ENCODE data around the gene MYL10.

DNA sequence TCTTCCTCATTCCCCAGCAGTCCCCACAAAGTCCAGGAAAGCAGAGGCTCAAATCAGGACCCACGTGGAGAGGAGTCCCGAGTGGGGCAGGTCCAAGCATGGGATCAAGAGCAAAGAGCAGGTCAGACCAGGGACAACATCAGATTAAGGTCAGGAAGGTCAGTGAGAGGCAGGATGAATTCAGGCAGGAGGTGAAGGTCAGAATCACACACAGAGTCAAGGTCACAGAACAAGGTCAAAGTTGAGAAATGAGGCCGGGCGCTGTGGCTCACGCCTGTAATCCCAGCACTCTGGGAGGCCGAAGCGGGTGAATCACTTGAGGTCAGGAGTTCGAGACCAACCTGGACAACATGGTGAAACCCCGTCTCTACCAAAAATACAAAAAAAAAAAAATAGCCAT, 2.3 kb downstream of the MYL10 start:
- no peak for TF ChIP-seq CHD2 (IDR thresholded peaks at IDR 0.05; ENCODE audit: low read length, partially characterized antibody)
- no peak for TF ChIP-seq CBX2 (IDR thresholded peaks at IDR 0.05; ENCODE audit: borderline replicate concordance, low read depth)
- TF ChIP-seq, protein P1, sequence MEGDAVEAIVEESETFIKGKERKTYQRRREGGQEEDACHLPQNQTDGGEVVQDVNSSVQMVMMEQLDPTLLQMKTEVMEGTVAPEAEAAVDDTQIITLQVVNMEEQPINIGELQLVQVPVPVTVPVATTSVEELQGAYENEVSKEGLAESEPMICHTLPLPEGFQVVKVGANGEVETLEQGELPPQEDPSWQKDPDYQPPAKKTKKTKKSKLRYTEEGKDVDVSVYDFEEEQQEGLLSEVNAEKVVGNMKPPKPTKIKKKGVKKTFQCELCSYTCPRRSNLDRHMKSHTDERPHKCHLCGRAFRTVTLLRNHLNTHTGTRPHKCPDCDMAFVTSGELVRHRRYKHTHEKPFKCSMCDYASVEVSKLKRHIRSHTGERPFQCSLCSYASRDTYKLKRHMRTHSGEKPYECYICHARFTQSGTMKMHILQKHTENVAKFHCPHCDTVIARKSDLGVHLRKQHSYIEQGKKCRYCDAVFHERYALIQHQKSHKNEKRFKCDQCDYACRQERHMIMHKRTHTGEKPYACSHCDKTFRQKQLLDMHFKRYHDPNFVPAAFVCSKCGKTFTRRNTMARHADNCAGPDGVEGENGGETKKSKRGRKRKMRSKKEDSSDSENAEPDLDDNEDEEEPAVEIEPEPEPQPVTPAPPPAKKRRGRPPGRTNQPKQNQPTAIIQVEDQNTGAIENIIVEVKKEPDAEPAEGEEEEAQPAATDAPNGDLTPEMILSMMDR (IDR thresholded peaks at IDR 0.05): no peak
- TF ChIP-seq, protein P2, sequence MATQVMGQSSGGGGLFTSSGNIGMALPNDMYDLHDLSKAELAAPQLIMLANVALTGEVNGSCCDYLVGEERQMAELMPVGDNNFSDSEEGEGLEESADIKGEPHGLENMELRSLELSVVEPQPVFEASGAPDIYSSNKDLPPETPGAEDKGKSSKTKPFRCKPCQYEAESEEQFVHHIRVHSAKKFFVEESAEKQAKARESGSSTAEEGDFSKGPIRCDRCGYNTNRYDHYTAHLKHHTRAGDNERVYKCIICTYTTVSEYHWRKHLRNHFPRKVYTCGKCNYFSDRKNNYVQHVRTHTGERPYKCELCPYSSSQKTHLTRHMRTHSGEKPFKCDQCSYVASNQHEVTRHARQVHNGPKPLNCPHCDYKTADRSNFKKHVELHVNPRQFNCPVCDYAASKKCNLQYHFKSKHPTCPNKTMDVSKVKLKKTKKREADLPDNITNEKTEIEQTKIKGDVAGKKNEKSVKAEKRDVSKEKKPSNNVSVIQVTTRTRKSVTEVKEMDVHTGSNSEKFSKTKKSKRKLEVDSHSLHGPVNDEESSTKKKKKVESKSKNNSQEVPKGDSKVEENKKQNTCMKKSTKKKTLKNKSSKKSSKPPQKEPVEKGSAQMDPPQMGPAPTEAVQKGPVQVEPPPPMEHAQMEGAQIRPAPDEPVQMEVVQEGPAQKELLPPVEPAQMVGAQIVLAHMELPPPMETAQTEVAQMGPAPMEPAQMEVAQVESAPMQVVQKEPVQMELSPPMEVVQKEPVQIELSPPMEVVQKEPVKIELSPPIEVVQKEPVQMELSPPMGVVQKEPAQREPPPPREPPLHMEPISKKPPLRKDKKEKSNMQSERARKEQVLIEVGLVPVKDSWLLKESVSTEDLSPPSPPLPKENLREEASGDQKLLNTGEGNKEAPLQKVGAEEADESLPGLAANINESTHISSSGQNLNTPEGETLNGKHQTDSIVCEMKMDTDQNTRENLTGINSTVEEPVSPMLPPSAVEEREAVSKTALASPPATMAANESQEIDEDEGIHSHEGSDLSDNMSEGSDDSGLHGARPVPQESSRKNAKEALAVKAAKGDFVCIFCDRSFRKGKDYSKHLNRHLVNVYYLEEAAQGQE (IDR thresholded peaks at IDR 0.05): no peak
- TF ChIP-seq EHMT2 (IDR thresholded peaks at IDR 0.05; ENCODE audit: low read depth): no peak
- no peak for TF ChIP-seq HOXA7 (CRISPR knock-in tag; IDR thresholded peaks at IDR 0.05)
- no peak for TF ChIP-seq CEBPB (IDR thresholded peaks at IDR 0.05)
- TF ChIP-seq, protein P3, sequence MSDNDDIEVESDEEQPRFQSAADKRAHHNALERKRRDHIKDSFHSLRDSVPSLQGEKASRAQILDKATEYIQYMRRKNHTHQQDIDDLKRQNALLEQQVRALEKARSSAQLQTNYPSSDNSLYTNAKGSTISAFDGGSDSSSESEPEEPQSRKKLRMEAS (IDR thresholded peaks at IDR 0.05): no peak

Data from A549 (cell line).